Hematopoietic multipotent progenitor cell (in vitro differentiated cells): ENCODE measurements around the gene EI24. TPM values are rescaled to one million over a fixed set of nuclear protein-coding genes. Genes with fewer than 3 reads are reported as not detected.

Source experiments
- DNase-seq, 3 donors: peaks; one replicate each; pipeline ENCODE4 v3.0.0-alpha.2; 2011 to 2015; ENCODE audit warnings: low read depth in 2 of 3, low spot score in 2 of 3
- total RNA-seq: library from RNA; depleted of rRNA; stranded (reverse); fragments of >200 nt; gene quantifications from one replicate; pipeline ENCODE4 v1.2.3, GENCODE V29; 2012

EI24 gene
- total RNA-seq, 1 donor, result 38.5 TPM

- no peak for DNase-seq
Observed at GRCh38 chr11:125578783-125579182, 9.5 kb downstream of the EI24 start.

GRCh38 chr11:125579811-125580210, 10.5 kb downstream of the EI24 start:
- no peak for DNase-seq

- no peak for DNase-seq
Observed at GRCh38 chr11:125583496-125583895, 14.2 kb downstream of the EI24 start.

DNA sequence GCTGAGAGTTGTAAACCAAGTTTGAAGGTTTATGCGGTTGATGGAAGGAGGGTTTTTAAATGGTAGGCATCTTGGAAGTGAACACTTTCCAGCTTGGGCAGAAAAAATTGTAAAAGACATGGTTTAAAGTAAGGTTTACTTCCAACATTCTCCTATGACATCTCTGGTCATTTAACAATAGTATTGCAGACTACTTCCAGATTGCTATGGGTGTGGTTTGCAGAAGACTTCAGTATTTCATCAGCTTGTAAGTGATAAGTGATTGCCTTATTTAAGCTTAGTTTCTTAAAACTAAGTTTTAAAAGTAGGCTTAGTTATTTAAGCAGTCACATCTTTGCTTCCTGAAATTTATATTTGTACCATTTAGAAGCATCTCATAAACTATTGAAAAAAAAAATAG, 16.2 kb downstream of the EI24 start:
- DNase-seq, result no peak

GRCh38 chr11:125586623-125587022, 17.3 kb downstream of the EI24 start:
- no peak for DNase-seq

DNA sequence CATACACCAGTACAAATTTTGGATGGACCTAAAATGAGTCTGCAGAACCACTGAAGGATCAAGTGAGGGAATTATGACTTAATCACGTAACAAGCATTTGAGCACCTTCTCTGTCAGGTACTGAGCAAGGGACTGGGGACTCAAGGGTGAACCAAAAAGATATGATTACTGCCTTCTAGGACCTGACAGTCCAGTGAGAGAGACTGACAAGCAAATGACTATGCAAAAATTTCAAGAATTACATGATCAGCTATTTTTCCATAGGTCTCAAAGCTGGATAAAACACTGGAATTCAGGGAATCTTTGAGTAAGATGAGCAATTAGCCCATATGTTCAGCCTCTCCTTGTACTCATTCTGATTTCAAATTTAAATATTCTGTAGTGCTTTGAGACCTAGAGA, 18.2 kb downstream of the EI24 start:
- DNase-seq, result no peak

DNA sequence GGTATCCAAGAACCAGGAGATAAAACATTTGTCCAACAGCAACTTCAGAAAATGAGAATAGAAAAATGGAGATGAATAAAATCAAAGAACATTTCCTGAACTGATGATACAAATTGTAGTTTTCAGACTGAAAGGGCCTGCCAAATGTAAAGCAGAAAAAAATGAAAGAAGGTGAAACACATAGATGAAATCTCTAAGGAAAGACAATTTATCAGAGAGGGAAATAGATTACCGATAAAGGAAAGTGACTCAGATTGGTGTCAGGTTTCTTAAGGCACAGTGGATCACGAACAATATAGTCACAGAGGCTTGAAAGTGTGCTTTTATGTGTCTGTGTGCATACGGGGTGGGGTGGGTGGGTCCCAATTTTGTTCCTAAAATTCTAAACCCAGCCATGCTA, 19.2 kb downstream of the EI24 start:
- DNase-seq, result no peak

GRCh38 chr11:125591649-125592304, 22.5 kb downstream of the EI24 start:
- DNase-seq, result no peak

DNA sequence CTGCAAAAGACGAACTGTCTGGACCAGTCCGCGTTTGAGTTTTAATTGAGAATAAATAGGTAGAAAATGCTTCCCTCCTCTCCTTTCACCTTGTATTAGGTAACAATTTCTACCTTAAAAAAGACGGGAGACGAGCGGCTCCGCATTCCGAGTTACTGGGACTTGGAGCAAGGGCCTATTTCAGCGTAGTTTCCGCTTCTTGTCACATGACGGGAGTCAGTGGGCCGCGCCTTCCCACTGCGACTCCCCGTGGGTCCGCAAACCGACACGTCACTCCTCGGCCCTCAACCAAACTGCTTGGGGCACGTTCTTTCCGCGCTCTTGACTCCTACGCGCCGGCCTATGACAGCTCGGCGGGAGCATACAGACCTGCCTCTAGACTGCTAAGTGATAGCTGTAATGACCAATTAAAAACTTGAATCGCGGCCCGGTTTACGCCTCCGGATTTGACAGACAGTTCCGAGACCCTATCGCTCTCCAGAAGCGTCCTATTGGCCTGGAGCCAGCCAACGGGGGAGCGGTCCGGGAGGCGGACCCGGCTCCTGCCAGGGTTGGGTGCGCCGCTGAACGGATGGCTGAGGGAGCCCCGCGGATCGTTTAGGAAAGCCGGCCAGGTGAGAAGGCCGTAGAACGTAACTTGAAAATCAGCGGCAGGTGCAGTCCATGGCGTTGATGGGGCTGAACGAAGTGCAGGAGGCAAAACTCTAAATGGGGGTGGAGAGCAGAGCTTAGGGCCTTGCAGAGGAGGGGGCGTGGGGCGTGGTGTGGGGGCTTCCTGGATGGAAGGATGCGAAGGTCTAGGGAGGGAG, 23.2 kb downstream of the EI24 start, which contains the start of gene STT3A:
Gene STT3A, plus strand, starts transcription at position 548 of the 809 bp plus-strand sequence. CDS start 3,064 bp downstream, outside the sequence.
- DNase-seq, result peak; percentile 97 to 100 (median 100)

GRCh38 chr11:125593114-125593820, 24.0 kb downstream of the EI24 start:
- DNase-seq, result peak in 2 of 3 donors; percentile 8 to 9

DNA sequence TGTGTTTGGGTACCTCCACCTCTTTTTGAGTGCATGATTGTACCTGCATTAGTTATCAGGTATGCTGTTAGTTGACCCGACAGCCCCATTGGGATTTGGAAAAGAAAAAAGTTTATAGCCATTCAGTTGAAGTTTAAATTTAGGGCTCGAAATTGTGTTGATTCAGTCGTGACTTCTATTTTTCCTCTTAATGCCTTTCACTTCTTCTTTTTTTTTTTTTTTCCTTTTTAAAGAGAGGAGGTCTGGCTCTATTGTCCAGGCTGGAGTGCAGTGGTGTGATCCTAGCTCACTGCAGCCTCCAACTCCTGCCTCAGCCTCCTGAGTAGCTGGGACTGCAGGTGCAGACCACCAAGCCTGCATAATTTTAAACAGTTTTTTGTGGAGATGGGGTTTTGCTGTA, 25.7 kb downstream of the EI24 start:
- DNase-seq, result no peak

DNA sequence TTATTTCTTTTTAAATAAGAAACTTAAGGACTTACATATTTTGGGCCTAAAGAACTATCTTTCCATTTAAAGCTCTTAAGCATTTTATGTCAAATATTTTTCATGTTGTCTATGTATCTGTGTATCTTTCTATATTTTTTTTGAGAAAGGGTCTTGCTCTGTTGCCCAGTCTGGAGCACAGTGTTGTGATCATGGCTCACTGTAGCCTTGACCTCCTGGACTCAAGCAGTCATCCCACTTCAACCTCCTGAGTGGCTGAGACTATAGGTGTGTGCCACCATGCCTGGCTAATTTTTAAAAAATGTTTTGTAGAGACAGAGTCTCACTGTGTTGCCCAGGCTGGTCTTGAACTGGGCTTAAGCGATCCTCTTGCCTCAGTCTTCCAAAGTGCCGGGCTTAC, 31.4 kb downstream of the EI24 start:
- DNase-seq, result no peak

DNA sequence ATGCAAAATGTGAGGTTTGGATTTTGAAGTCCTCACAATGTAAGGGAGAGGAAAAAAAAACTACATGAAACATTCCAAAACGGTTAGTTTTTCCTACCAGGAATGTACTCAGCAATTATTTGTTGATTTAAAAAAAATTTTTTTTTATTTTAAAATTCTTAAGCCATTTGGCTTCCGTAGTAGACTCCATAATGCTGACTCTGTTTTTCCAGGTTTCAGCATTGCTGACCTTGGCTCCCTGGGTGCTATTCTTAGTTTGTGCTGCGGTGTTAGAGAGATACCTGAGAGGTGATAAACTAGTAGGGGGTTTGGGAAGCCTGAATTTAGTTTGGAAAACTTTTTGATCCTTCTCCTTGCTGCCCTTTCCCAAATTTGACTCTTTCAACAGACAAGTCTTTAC, 33.9 kb downstream of the EI24 start:
- no peak for DNase-seq

- no peak for DNase-seq
Observed at GRCh38 chr11:125605417-125605816, 36.1 kb downstream of the EI24 start.

- no peak for DNase-seq
Observed at GRCh38 chr11:125609545-125609944, 40.3 kb downstream of the EI24 start.

- DNase-seq, result no peak
Observed at GRCh38 chr11:125618383-125618782, 49.1 kb downstream of the EI24 start.

GRCh38 chr11:125621995-125622394, 52.7 kb downstream of the EI24 start:
- DNase-seq, result no peak

DNA sequence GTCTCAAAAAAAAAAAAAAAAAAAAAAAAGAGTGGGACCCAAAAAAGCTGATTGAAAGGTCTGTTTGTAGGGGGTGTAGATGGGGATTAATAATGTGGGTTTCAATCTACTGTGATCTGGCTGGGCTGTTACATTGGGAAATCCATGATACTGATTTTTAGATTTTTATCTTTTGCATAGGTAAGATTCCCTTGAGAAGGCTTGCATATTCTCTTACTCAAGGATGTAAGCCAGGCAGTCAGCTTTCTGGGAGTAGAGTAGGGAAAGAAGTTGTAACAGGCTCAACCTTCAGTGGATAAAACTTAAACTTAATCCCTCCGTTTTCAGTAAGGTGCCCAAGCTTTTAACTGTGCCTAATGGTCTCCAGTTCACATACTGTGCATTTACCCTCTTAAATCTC, 53.8 kb downstream of the EI24 start:
- no peak for DNase-seq

DNA sequence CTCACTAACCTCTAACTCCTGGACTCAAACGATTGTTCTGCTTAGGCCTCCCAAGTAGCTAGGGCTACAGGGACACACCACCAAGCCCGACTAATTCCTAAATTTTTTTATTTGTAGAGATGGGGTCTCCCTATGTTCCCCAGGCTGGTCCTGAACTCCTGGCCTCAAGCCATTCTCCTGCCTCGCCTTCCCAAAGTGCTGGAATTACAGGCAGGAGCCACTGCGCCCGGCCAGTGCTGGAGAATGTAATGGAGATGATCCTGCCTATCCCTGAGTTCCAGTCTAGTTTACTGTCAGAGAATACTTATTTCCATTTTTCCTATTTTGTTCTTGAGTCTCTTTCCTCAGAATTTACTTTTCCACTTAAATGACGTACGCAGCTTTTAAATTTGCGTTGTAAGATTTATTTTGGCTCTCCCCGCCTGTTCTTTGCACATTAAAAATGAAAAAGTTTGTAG, 55.5 kb downstream of the EI24 start, which contains the start of gene CHEK1:
Gene CHEK1, plus strand, starts transcription at position 408 of the 458 bp plus-strand sequence. CDS start 1,606 bp downstream, outside the sequence.
- no peak for DNase-seq

- DNase-seq, result no peak
Observed at GRCh38 chr11:125625225-125625629, 56.0 kb downstream of the EI24 start.

- DNase-seq, result peak; percentile 73 to 88 (median 86)
Observed at GRCh38 chr11:125625630-125626287, 56.5 kb downstream of the EI24 start.
